ENCODE results near the gene PAK4. TPM values are rescaled to one million over a fixed set of nuclear protein-coding genes. Genes with fewer than 3 reads are reported as not detected.

The PAK4 gene
- total and polyA plus RNA-seq, 2 of the 8 experiments (the other 6 are each of a cell fraction or from before 2014, with no cell fraction given) = 50.7 to 64.4 TPM

- Histone ChIP-seq H3K27ac (ENCODE audit: low read depth, low read length) (no peak overlapping the region), H3K27me3 (replicated peaks in 1 of 4; ENCODE audit: control insufficient read depth in 3 of 4, extremely low read depth in 1 of 4, insufficient read depth in 3 of 4, low read length in 3 of 4) (no peaks in the 10 kb centered on the region), H4K91ac (replicated peaks; ENCODE audit: insufficient read length, low read length) (no peak overlapping the region), H2AFZ (ENCODE audit: low read length) (no peak overlapping the region), H2AK5ac (ENCODE audit: low read depth, low read length) (no peak overlapping the region), H3K23ac (ENCODE audit: insufficient read length) (no peak overlapping the region), H2BK15ac (ENCODE audit: low read length) (no peak overlapping the region), H2BK120ac (replicated peaks; ENCODE audit: low read depth, low read length) (no peak overlapping the region), H3K4me2 (ENCODE audit: insufficient read depth in 1 of 2, low read depth in 2 of 2, low read length in 2 of 2) (no peak overlapping the region), H3K4me1 (replicated peaks in 1 of 4; ENCODE audit: control insufficient read depth in 3 of 4, insufficient read depth in 4 of 4, low read length in 3 of 4) (peaks cover 0 to 5% (median 0%) of the 10 kb centered on the region in 4 experiments; a peak in 3 of 7 replicates), H3K79me2 (ENCODE audit: control insufficient read depth in 1 of 2, insufficient read depth in 2 of 2, low read length in 2 of 2) (no peaks in the 10 kb centered on the region), H3K4me3 (ENCODE audit: extremely low read depth in 1 of 4, insufficient read depth in 2 of 4, low read depth in 3 of 4, low read length in 4 of 4) (no peak overlapping the region), H3K9ac (replicated peaks in 1 of 4; ENCODE audit: extremely low read depth in 1 of 4, low read depth in 3 of 4, low read length in 3 of 4) (no peak overlapping the region), H4K5ac (ENCODE audit: insufficient read length, low read depth, low read length) (no peak overlapping the region), H4K20me1 (replicated peaks in 1 of 2; ENCODE audit: control insufficient read depth in 1 of 2, insufficient read depth in 2 of 2, low read length in 2 of 2) (no peaks in the 10 kb centered on the region), H2BK5ac (ENCODE audit: low read depth, low read length) (no peak overlapping the region), H3K18ac (ENCODE audit: extremely low read depth, low read length) (no peak overlapping the region), H3K9me3 (ENCODE audit: insufficient read depth in 2 of 2, low read depth in 1 of 2, low read length in 1 of 2) (no peaks in the 10 kb centered on the region), H4K8ac (ENCODE audit: extremely low read depth, insufficient read depth, low read length) (no peak overlapping the region), H3K36me3 (ENCODE audit: control insufficient read depth in 2 of 4, insufficient read depth in 4 of 4, low read length in 3 of 4) (no peaks in the 10 kb centered on the region), H3K79me1 (ENCODE audit: low read depth, low read length) (no peaks in the 10 kb centered on the region), H3K23me2 (ENCODE audit: low read depth, low read length) (no peaks in the 10 kb centered on the region), H2BK20ac (ENCODE audit: low read length) (no peak overlapping the region), H3K56ac (replicated peaks; ENCODE audit: insufficient read length, low read depth, low read length) (no peak overlapping the region), H2BK12ac (ENCODE audit: low read depth, low read length) (no peak overlapping the region), H3K14ac (ENCODE audit: insufficient read length) (no peak overlapping the region), H3K4ac (replicated peaks; ENCODE audit: insufficient read length, low read depth, low read length) (no peak overlapping the region)
- CTCF ChIA-PET (ENCODE audit: partially characterized antibody) = interaction anchor here (0.7 to 5.8 kb wide), 32 partner anchors 8 to 264 kb away, joined by 3 to 53 read pairs (median 5); partner anchors contain the start of genes ACP7 and NCCRP1
- DNase-seq (ENCODE audit: low read depth in 1 of 2, low spot score in 2 of 2) (no peak), FAIRE-seq (no peak)
- no peak for TF ChIP-seq SIRT6 (IDR thresholded peaks at IDR 0.05; ENCODE audit: low read length)
- POLR2A ChIA-PET (ENCODE audit: partially characterized antibody) = interaction anchor here (1.0 to 1.5 kb wide), 2 partner anchors 11 to 281 kb away, joined by 3 read pairs; partner anchors contain the start of genes MED29 and PAF1
Measured at GRCh38 chr19:39109641-39110040, 15.9 kb upstream of the PAK4 start.
